ENCODE measurements around the gene CHKB. TPM values are rescaled to one million over a fixed set of nuclear protein-coding genes. Genes with fewer than 3 reads are reported as not detected.

The CHKB gene
- total RNA-seq, 1 experiment from 2014 or later: 5.5 TPM

- no peak for DNase-seq
- no peaks in the 10 kb centered on the region for H3K27me3 ChIP-seq
- no peaks in the 10 kb centered on the region for H3K9me3 ChIP-seq
- H3K36me3 ChIP-seq: 0 out of 2 replicates have a peak, but pooled peaks cover 6% of the 10 kb centered on the region
- H3K4me3 ChIP-seq: peak overlapping the region; percentile 87
These were observed 628 bp downstream of the CHKB start for GRCh38 chr22:50581950-50582492.

DNA sequence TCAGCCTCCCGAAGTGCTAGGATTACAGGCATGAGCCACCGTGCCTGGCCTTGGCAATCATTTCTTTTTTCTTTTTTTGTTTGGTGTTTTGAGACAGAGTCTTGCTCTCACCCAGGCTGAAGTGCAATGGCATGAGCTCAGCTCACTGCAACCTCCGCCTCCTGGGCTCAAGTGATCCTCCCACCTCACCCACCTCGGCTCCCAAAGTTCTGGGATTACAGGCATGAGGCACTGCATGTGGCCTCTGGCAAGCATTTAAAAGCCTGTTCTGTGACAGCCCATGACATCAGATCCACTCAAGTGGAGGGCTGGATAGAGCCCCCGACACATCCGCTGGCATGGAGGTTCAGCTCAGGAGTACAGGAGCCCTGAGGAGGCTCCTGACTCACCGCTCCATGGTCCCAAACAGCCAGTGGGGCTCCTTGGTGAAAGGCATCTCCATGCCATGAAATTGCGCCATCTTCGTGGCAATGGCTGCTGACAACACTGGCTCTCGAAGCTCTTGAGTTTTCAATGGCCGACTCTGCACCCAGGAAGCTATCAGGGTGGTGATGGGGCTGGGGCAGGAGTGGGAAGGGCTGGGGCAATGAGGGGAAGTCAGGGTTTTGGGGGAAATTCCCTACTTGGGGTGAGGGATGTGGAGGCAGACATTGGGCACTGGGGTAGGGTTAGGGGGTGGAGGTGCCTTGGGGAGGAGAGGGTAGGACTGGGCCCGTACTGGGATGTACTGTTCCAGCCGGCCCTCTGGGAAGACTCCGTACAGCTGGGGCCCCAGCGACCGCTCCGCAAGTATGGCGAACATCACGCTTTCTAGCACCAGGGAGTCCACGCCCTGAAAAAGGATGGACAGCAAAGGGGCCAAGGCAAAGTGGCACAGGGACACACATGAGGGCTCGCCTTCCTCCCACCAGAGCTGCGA, 1.4 kb downstream of the CHKB start:
- Histone ChIP-seq H3K36me3 (0 out of 2 replicates have a peak, but pooled peaks cover 6% of the 10 kb centered on the region), H3K9me3 (no peaks in the 10 kb centered on the region), H3K4me3 (peak overlapping the region; percentile 87), H3K27me3 (no peaks in the 10 kb centered on the region)
- no peak for DNase-seq

GRCh38 chr22:50579752-50580151, 2.9 kb downstream of the CHKB start:
- Histone ChIP-seq H3K9me3 (no peaks in the 10 kb centered on the region), H3K4me3 (no peak overlapping the region), H3K36me3 (0 out of 2 replicates have a peak, but pooled peaks cover 6% of the 10 kb centered on the region), H3K27me3 (no peaks in the 10 kb centered on the region)
- no peak for DNase-seq

DNA sequence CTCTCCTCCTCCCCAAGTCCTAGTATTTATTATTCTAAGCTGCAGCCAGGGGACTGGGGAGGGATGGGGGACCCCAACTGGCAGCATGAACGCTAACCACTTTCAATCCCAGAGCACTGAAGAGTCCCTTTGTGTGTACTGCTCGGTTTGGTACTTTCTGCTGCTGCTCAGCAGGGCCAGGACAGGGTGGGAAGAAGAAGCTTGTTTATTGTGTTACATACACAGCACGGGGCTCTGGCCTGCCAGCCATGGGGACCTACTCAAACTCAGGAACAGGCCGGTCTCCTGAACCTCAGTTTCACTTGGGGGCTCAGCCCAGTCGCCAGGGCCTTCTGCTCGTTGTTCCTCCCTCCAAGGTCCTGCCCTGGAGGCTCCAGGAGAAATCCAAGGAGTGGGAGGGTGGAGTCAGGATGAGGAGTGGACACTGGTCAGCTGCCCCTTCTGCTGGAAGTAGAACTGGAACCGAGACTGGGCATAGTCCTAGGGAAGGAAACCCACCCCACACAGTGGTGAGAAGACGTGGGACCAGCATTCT, 3.8 kb downstream of the CHKB start:
- DNase-seq: no peak
- H3K36me3 ChIP-seq: 0 out of 2 replicates have a peak, but pooled peaks cover 6% of the 10 kb centered on the region

GRCh38 chr22:50577987-50578775, 4.5 kb downstream of the CHKB start, which contains the start of gene CPT1B:
CPT1B (minus strand) TSS chr22:50578427; CDS start chr22:50577915, 512 bp downstream.
- DNase-seq: no peak
- no peaks in the 10 kb centered on the region for H3K9me3 ChIP-seq
- H3K4me3 ChIP-seq: no peak within 1 kb of the TSS
- H3K27me3 ChIP-seq: no peaks in the 10 kb centered on the region
- 0 out of 2 replicates have a peak, but pooled peaks cover 6% of the 10 kb centered on the region for H3K36me3 ChIP-seq

More for the DNA sequence above, 3.8 kb downstream of the CHKB start:
- Histone ChIP-seq H3K27me3 (no peaks in the 10 kb centered on the region), H3K9me3 (no peaks in the 10 kb centered on the region), H3K4me3 (no peak overlapping the region)

DNA sequence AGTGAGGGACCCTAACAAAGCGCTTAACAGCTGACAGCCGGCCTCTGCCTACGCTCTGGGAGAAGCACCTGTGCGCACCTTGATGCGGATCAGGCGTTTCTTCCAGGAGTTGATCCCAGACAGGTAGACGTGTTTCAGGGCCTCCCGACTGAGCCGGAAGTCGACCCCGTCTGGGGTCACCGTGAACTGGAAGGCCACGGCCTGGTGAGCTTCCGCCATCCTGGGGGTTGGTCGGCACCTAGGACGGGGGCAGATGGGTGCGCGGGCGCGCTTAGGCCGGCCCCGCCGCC, 5.0 kb downstream of the CHKB start:
- no peaks in the 10 kb centered on the region for H3K9me3 ChIP-seq
- DNase-seq: no peak
- no peak overlapping the region for H3K4me3 ChIP-seq
- 0 out of 2 replicates have a peak, but pooled peaks cover 6% of the 10 kb centered on the region for H3K36me3 ChIP-seq
- H3K27me3 ChIP-seq: no peaks in the 10 kb centered on the region

- H3K9me3 ChIP-seq: no peaks in the 10 kb centered on the region
- H3K36me3 ChIP-seq: 0 out of 2 replicates have a peak, but pooled peaks cover 6% of the 10 kb centered on the region
- no peaks in the 10 kb centered on the region for H3K27me3 ChIP-seq
- no peak overlapping the region for H3K4me3 ChIP-seq
- no peak for DNase-seq
These were observed 5.6 kb downstream of the CHKB start for GRCh38 chr22:50576806-50577696.

GRCh38 chr22:50576070-50576469, 6.6 kb downstream of the CHKB start:
- Histone ChIP-seq H3K9me3 (no peaks in the 10 kb centered on the region), H3K4me3 (no peak overlapping the region), H3K36me3 (0 out of 2 replicates have a peak, but pooled peaks cover 6% of the 10 kb centered on the region), H3K27me3 (no peaks in the 10 kb centered on the region)
- DNase-seq: peak; percentile 10

DNA sequence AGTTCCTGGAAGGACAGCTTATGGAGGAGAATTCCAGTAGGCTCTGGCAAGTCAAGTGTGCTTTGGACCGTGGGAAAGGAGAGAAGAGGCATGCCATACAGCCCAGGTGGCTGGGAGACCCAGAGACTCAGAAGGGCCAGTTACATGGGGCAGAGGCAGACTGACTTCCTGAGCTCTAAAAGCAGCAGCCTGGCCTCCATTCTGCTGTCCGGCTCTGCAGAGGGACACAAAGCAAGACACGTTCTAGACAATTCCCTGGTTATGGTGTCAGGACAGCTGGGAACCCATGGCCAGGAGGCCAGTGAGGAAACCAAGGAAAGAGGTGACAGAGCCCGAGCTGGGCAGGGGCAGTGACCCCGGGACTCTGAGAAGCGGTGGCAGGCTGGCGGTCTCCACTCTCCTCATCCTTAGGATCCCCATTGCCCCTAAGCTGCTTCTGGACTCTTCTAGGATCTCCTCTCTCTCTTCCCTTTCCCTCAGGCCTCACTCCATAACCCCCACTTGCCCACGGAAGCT, 7.2 kb downstream of the CHKB start:
- Histone ChIP-seq H3K4me3 (no peak overlapping the region), H3K36me3 (0 out of 2 replicates have a peak, but pooled peaks cover 3% of the 10 kb centered on the region), H3K27me3 (no peaks in the 10 kb centered on the region), H3K9me3 (no peaks in the 10 kb centered on the region)
- no peak for DNase-seq

DNA sequence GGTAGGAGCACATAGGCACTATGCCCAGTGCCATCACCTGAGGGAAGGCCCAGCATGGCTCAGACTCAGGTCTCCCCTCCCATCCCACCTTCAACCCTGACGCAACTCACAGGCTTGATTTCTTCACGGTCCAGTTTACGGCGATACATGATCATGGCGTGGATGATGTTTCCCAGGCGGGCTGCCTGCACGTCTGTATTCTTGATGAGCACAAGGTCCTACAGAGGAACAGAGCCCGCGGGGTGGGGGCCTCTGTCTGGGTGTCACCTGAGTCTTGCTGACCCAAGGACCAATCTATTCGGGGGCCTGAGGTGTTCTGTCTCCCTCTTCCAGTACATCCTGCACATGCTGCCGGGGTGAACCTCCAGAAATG, 8.3 kb downstream of the CHKB start:
- Histone ChIP-seq H3K36me3 (no peaks in the 10 kb centered on the region), H3K27me3 (no peaks in the 10 kb centered on the region), H3K4me3 (no peak overlapping the region), H3K9me3 (no peaks in the 10 kb centered on the region)
- DNase-seq: no peak

GRCh38 chr22:50573491-50574382, 8.9 kb downstream of the CHKB start:
- H3K4me3 ChIP-seq: no peak overlapping the region
- H3K27me3 ChIP-seq: no peaks in the 10 kb centered on the region
- H3K9me3 ChIP-seq: no peaks in the 10 kb centered on the region
- no peak for DNase-seq
- H3K36me3 ChIP-seq: no peaks in the 10 kb centered on the region

DNA sequence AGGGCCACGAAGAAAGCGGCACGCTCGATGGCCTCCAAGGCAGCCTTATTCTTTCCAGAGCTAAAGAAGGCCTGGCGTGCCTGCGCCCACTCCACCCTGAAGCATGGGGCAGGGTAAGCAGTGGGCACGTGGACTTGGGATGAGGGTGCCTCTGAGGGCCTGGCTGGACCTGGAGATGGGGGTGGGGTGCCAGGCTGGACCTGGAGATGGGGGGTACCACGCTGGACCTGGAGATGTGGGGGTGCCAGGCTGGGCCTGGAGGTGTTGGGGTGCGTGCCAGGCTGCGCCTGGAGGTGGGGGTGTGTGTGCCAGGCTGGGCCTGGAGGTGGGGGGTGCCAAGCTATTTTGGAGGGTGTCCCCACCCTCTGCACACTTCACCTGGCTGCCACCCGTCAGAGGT, 9.7 kb downstream of the CHKB start:
- Histone ChIP-seq H3K4me3 (no peak overlapping the region), H3K36me3 (no peaks in the 10 kb centered on the region), H3K27me3 (no peaks in the 10 kb centered on the region), H3K9me3 (no peaks in the 10 kb centered on the region)
- DNase-seq: no peak

DNA sequence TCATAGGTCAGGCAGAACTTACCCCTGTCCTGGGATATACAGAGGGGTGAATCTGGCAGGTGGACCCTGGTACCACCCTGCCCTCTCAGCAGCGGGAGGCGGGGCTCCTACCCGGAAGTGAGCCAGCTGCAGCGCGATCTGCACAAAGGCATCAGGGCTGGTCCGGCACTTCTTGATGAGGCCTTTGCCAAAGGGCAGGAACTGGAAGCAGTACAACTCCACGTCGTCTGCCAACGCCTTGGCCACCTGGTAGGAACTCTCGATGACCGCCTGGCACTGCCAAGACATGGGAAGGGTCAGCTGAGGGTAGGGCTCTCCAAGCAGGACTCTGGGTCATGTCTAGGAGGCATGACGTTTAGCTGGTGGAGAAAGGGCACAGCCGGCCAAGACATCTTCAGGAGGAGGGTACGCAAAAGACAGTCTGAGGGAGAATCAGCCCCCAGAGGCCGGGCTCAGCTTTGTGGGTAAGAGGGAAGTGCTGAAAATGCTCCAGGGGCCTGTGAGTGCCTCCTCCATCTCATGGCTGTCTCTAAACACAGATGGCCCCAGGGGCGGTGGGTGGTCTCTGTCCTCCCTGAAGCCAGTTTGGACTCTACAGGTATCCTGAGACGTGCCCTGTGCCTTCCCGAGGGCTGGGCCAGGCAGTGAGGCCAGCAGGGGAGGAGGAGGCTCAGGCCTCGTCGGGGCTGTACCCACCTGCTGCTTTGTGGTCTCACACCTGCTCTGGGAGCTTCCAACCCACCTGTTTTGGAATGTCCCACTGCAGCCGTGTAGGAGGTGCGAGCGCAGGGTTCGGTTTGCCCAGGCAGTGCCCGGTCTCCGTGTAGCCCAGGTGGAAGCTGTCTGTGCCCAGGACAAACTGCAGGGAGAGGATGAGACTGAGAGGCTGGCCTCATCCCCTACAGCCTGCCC, 11.1 kb downstream of the CHKB start:
- DNase-seq: no peak
- H3K9me3 ChIP-seq: no peaks in the 10 kb centered on the region
- no peak overlapping the region for H3K4me3 ChIP-seq
- no peaks in the 10 kb centered on the region for H3K27me3 ChIP-seq
- H3K36me3 ChIP-seq: no peaks in the 10 kb centered on the region

DNA sequence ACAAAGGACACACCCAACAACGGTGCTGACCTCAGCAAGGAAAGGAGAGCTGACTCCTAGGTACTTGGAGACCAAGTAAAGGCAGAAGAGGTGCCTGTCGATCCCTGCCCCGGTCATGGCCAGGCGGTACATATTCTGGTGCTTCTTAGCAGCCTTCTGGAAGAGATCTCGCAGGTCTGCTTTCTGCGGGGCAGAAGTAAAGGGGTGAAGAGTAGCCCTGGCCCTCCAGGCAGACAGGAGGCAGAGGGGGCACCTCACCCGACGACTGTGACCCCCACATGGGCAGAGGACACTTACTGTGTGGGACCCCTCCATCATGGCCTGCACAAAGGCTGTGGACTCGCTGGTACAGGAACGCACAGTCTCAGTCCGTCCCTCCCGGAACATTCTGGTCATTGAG, 11.8 kb downstream of the CHKB start:
- Histone ChIP-seq H3K4me3 (no peak overlapping the region), H3K36me3 (no peaks in the 10 kb centered on the region), H3K27me3 (no peaks in the 10 kb centered on the region), H3K9me3 (no peaks in the 10 kb centered on the region)
- DNase-seq: no peak
